Neural progenitor cell (in vitro differentiated cells): ENCODE data around the gene SEPHS1. TPM values are rescaled to one million over a fixed set of nuclear protein-coding genes. Genes with fewer than 3 reads are reported as not detected.

Source experiments
- DNase-seq: peaks from one replicate; pipeline ENCODE4 v3.0.0-alpha.2; 2016; ENCODE audit warnings: low spot score
- H2AFZ ChIP-seq: fragments of 200-600 bp; sonication (generic); replicated peaks from 2 replicates; pipeline ENCODE4 v1.6.1; 2016; ENCODE audit warnings: antibody characterized with exemption
- H3F3A ChIP-seq: fragments of 200-600 bp; sonication (generic); 2 replicates; pipeline ENCODE4 v1.6.1; 2016; ENCODE audit warnings: antibody characterized with exemption, low read depth
- H3K27ac ChIP-seq: fragments of 200-600 bp; sonication (generic); 2 replicates; pipeline ENCODE4 v1.5.1; 2016; ENCODE audit warnings: mild to moderate bottlenecking
- H3K27me3 ChIP-seq: fragments of 200-600 bp; sonication (generic); 2 replicates; pipeline ENCODE4 v1.6.1; 2016; ENCODE audit warnings: mild to moderate bottlenecking, moderate library complexity
- H3K36me3 ChIP-seq: fragments of 200-600 bp; sonication (generic); 2 replicates; pipeline ENCODE4 v1.5.1; 2016
- H3K4me1 ChIP-seq: fragments of 200-600 bp; sonication (generic); 2 replicates; pipeline ENCODE4 v1.6.1; 2016; ENCODE audit warnings: mixed run types
- H3K4me2 ChIP-seq: fragments of 200-600 bp; sonication (generic); 2 replicates; pipeline ENCODE4 v1.6.1; 2016
- H3K4me3 ChIP-seq: fragments of 200-600 bp; sonication (generic); 2 replicates; pipeline ENCODE4 v1.5.1; 2016
- H3K79me2 ChIP-seq: fragments of 200-600 bp; sonication (generic); 2 replicates; pipeline ENCODE4 v1.6.1; 2016; ENCODE audit warnings: low read depth
- H3K9ac ChIP-seq: fragments of 200-600 bp; sonication (generic); 2 replicates; pipeline ENCODE4 v1.6.1; 2016
- H3K9me3 ChIP-seq: fragments of 200-600 bp; sonication (generic); 2 replicates; pipeline ENCODE4 v1.5.1; 2016; ENCODE audit warnings: low read depth
- H4K20me1 ChIP-seq: fragments of 200-600 bp; sonication (generic); 2 replicates; pipeline ENCODE4 v1.6.1; 2016; ENCODE audit warnings: low read depth
- H3K27ac Mint-ChIP-seq: 3 replicates; pipeline ENCODE4 v1.8.0; 2021; ENCODE audit warnings: mixed read lengths
- H3K27me3 Mint-ChIP-seq: 2 replicates; pipeline ENCODE4 v1.8.0; 2022; ENCODE audit warnings: low read depth, mild to moderate bottlenecking, inconsistent platforms, moderate library complexity, mixed read lengths; ENCODE audit not compliant: insufficient read depth
- H3K36me3 Mint-ChIP-seq: 3 replicates; pipeline ENCODE4 v1.8.0; 2021; ENCODE audit warnings: mixed read lengths
- H3K4me1 Mint-ChIP-seq: 3 replicates; pipeline ENCODE4 v1.8.0; 2021; ENCODE audit warnings: mixed read lengths
- H3K4me3 Mint-ChIP-seq: 3 replicates; pipeline ENCODE4 v1.8.0; 2021; ENCODE audit warnings: mild to moderate bottlenecking, moderate library complexity, mixed read lengths
- H3K9me3 Mint-ChIP-seq: 3 replicates; pipeline ENCODE4 v1.8.0; 2020; ENCODE audit warnings: mixed read lengths
- CTCF ChIP-seq: fragments of 200-600 bp; sonication (generic); IDR thresholded peaks from 2 replicates; pipeline ENCODE4 v1.5.1; 2017; ENCODE audit warnings: antibody characterized with exemption, mild to moderate bottlenecking
- EZH2 ChIP-seq: fragments of 200-600 bp; sonication (generic); IDR thresholded peaks from 2 replicates; pipeline ENCODE4 v1.6.1; 2017; ENCODE audit warnings: antibody characterized with exemption, mild to moderate bottlenecking, moderate library complexity
- EZH2phosphoT487 ChIP-seq: fragments of 200-600 bp; sonication (generic); IDR thresholded peaks from 2 replicates; pipeline ENCODE4 v1.6.1; 2017; ENCODE audit warnings: antibody characterized with exemption
- total RNA-seq: library from RNA; depleted of rRNA; stranded (reverse); fragments of >200 nt; gene quantifications from 2 replicates; pipeline ENCODE4 v1.2.3, GENCODE V29; 2015; ENCODE audit warnings: low replicate concordance

The SEPHS1 gene
- total RNA-seq, 1 donor from 2014 or later = 94.9 TPM

GRCh38 chr10:13365243-13365642 lies 17.1 kb upstream of the SEPHS1 start:
- Histone ChIP-seq H3K27me3 (no peaks in the 10 kb centered on the region), H3K27ac (no peak overlapping the region), H3K4me2 (no peak overlapping the region), H3K79me2 (no peaks in the 10 kb centered on the region), H3K9me3 (no peaks in the 10 kb centered on the region), H4K20me1 (no peaks in the 10 kb centered on the region), H3K4me1 (no peaks in the 10 kb centered on the region), H3K36me3 (no peaks in the 10 kb centered on the region), H2AFZ (no peak overlapping the region), H3F3A (no peaks in the 10 kb centered on the region), H3K9ac (no peak overlapping the region), H3K4me3 (no peak overlapping the region)
- Mint-ChIP-seq H3K27ac (peak overlapping the region; percentile 13), H3K36me3 (no peaks in the 10 kb centered on the region), H3K27me3 (peaks cover 5% of the 10 kb centered on the region), H3K9me3 (no peaks in the 10 kb centered on the region), H3K4me3 (no peak overlapping the region), H3K4me1 (no peaks in the 10 kb centered on the region)
- no peak for DNase-seq
- no peak for TF ChIP-seq EZH2phosphoT487

DNA sequence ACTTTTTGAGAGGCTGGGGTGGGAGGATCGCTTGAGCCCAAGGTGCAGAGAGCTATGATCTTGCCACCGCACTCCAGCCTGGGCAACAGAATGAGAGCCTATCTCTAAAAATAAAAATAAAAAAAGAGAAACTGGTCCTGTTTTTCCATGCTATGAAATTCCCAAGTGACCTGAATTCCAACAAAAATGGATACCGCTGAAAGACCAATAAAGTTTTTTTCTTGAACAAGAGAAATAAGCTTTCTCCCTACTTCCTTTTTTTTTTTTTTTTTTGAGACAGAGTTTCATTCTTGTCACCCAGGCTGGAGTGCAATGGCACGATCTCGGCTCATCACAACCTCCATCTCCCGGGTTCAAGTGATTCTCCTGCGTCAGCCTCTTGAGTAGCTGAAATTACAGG lies 12.5 kb upstream of the SEPHS1 start:
- Histone ChIP-seq H3K9me3 (no peaks in the 10 kb centered on the region), H4K20me1 (no peaks in the 10 kb centered on the region), H3K27ac (no peak overlapping the region), H3K9ac (no peak overlapping the region), H3K4me3 (no peak overlapping the region), H3K4me1 (no peaks in the 10 kb centered on the region), H3F3A (no peaks in the 10 kb centered on the region), H3K36me3 (no peaks in the 10 kb centered on the region), H3K79me2 (no peaks in the 10 kb centered on the region), H3K27me3 (no peaks in the 10 kb centered on the region), H2AFZ (no peak overlapping the region), H3K4me2 (no peak overlapping the region)
- no peak for DNase-seq
- TF ChIP-seq EZH2 = no peak
- no peak for TF ChIP-seq CTCF
- peaks cover 4% of the 10 kb centered on the region for H3K4me1 Mint-ChIP-seq
- H3K9me3 Mint-ChIP-seq = peaks cover 2% of the 10 kb centered on the region
- H3K27me3 Mint-ChIP-seq = peaks cover 6% of the 10 kb centered on the region
- no peaks in the 10 kb centered on the region for H3K36me3 Mint-ChIP-seq
- no peak overlapping the region for H3K4me3 Mint-ChIP-seq
- no peak overlapping the region for H3K27ac Mint-ChIP-seq

- Histone ChIP-seq H3K36me3 (no peaks in the 10 kb centered on the region), H3K27ac (no peak overlapping the region), H4K20me1 (no peaks in the 10 kb centered on the region), H3K9me3 (no peaks in the 10 kb centered on the region), H3F3A (peaks cover 8% of the 10 kb centered on the region), H2AFZ (no peak overlapping the region), H3K79me2 (no peaks in the 10 kb centered on the region), H3K27me3 (peaks cover 20% of the 10 kb centered on the region), H3K4me1 (peaks cover 4% of the 10 kb centered on the region), H3K4me2 (no peak overlapping the region), H3K9ac (no peak overlapping the region), H3K4me3 (no peak overlapping the region)
- Mint-ChIP-seq H3K36me3 (no peaks in the 10 kb centered on the region), H3K4me1 (peaks cover 16% of the 10 kb centered on the region), H3K27ac (no peak overlapping the region), H3K4me3 (peak overlapping the region; percentile 2), H3K27me3 (peaks cover 20% of the 10 kb centered on the region), H3K9me3 (peaks cover 2% of the 10 kb centered on the region)
- no peak for TF ChIP-seq EZH2phosphoT487
- TF ChIP-seq CTCF = no peak
- TF ChIP-seq EZH2 = no peak
- DNase-seq = no peak
Measured at GRCh38 chr10:13356392-13356791, 8.3 kb upstream of the SEPHS1 start.

GRCh38 chr10:13354783-13355182 lies 6.7 kb upstream of the SEPHS1 start:
- Mint-ChIP-seq H3K27me3 (peaks cover 23% of the 10 kb centered on the region), H3K4me3 (no peak overlapping the region), H3K4me1 (peaks cover 29% of the 10 kb centered on the region), H3K36me3 (no peaks in the 10 kb centered on the region), H3K27ac (no peak overlapping the region), H3K9me3 (peaks cover 2% of the 10 kb centered on the region)
- peaks cover 25% of the 10 kb centered on the region for H3F3A ChIP-seq
- H3K36me3 ChIP-seq = no peaks in the 10 kb centered on the region
- H2AFZ ChIP-seq = no peak overlapping the region
- DNase-seq = no peak
- H3K79me2 ChIP-seq = no peaks in the 10 kb centered on the region
- H3K4me1 ChIP-seq = peaks cover 14% of the 10 kb centered on the region
- H3K27ac ChIP-seq = no peak overlapping the region
- H3K4me3 ChIP-seq = no peak overlapping the region
- TF ChIP-seq EZH2 (no peak), CTCF (no peak), EZH2phosphoT487 (no peak)
- H3K9ac ChIP-seq = no peak overlapping the region
- H3K27me3 ChIP-seq = peaks cover 36% of the 10 kb centered on the region
- no peak overlapping the region for H3K4me2 ChIP-seq
- no peaks in the 10 kb centered on the region for H3K9me3 ChIP-seq
- H4K20me1 ChIP-seq = peaks cover 8% of the 10 kb centered on the region
